ENCODE data around the gene MLEC. TPM values are rescaled to one million over a fixed set of nuclear protein-coding genes. Genes with fewer than 3 reads are reported as not detected.

The MLEC gene
- total RNA-seq, 1 experiment from 2014 or later = 181 TPM

DNA sequence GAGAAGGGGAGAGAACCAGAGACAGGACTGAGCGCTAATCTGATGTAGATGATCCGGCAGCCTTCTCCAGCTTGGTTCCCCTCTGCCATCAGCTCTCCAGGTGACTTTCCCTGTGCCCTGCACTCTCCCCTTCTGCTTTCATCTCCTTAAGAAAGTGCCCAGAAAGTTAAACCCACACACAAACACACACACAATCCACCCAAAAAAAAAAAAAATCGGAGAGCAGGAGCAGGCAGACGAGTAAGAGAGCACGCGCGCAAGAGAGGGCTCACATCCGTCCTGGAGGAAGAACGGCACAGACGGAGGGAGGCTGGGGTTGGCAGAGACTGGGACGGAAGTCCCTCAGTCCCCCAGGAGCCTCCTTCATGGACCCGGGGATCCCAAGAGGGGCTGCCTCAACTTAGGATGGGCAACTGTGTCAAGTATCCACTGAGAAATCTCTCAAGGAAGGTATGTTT lies 36.7 kb upstream of the MLEC start:
- Histone ChIP-seq H3K4me2 (ENCODE audit: insufficient read depth, insufficient read length, low read length) (no peak overlapping the region), H3K23ac (ENCODE audit: insufficient read length, low read depth, low read length) (no peak overlapping the region), H2AK5ac (ENCODE audit: insufficient read length, low read length) (no peak overlapping the region), H3T11ph (ENCODE audit: low read length) (no peak overlapping the region), H2BK15ac (ENCODE audit: low read depth, low read length) (no peak overlapping the region), H4K91ac (ENCODE audit: insufficient read length, low read depth, low read length) (no peak overlapping the region), H3K14ac (ENCODE audit: insufficient read depth, low read length) (no peak overlapping the region), H3K79me1 (ENCODE audit: insufficient read depth, low read depth, low read length, poor library complexity, severe bottlenecking) (no peaks in the 10 kb centered on the region), H3K18ac (ENCODE audit: insufficient read length, low read depth, low read length) (no peak overlapping the region), H3K27ac (ENCODE audit: insufficient read length, low read depth, low read length) (no peak overlapping the region), H3K9ac (ENCODE audit: extremely low read depth, insufficient read length, low read length) (no peak overlapping the region), H3K79me2 (ENCODE audit: insufficient read depth, low read length) (no peaks in the 10 kb centered on the region), H4K20me1 (ENCODE audit: control insufficient read depth, insufficient read depth, insufficient read length) (no peaks in the 10 kb centered on the region), H3K27me3 (ENCODE audit: insufficient read depth, low read length) (no peaks in the 10 kb centered on the region), H2BK12ac (ENCODE audit: insufficient read length, low read depth, low read length) (no peak overlapping the region), H4K8ac (replicated peaks; ENCODE audit: insufficient read length, low read depth, low read length) (no peak overlapping the region), H2BK20ac (ENCODE audit: low read depth, low read length, poor library complexity, severe bottlenecking) (no peak overlapping the region), H3K4me1 (ENCODE audit: insufficient read depth, low read length) (no peaks in the 10 kb centered on the region; the same call in 1 of the 2 replicates), H3K56ac (ENCODE audit: insufficient read length, low read depth, low read length) (no peak overlapping the region), H2BK120ac (ENCODE audit: low read depth, low read length, poor library complexity, severe bottlenecking) (no peak overlapping the region), H3K9me3 (ENCODE audit: control insufficient read depth, low read depth, low read length) (no peaks in the 10 kb centered on the region), H3K23me2 (ENCODE audit: insufficient read length, low read depth, low read length, poor library complexity, severe bottlenecking) (peaks cover 3% of the 10 kb centered on the region), H3K4ac (ENCODE audit: low read depth, low read length) (no peak overlapping the region), H2AFZ (ENCODE audit: low read length) (no peak overlapping the region), H2BK5ac (ENCODE audit: insufficient read length, low read length) (no peak overlapping the region), H4K5ac (ENCODE audit: insufficient read length, low read depth, low read length) (no peak overlapping the region)
- DNase-seq = no peak
- H3K27me3 Mint-ChIP-seq (ENCODE audit: low read depth) = peaks cover 13% of the 10 kb centered on the region
- no CpG with 5 or more reads among the region's 12 CpGs for WGBS (ENCODE audit: extremely low coverage, insufficient read length, low lambda C conversion rate)
- TF ChIP-seq, protein P1, sequence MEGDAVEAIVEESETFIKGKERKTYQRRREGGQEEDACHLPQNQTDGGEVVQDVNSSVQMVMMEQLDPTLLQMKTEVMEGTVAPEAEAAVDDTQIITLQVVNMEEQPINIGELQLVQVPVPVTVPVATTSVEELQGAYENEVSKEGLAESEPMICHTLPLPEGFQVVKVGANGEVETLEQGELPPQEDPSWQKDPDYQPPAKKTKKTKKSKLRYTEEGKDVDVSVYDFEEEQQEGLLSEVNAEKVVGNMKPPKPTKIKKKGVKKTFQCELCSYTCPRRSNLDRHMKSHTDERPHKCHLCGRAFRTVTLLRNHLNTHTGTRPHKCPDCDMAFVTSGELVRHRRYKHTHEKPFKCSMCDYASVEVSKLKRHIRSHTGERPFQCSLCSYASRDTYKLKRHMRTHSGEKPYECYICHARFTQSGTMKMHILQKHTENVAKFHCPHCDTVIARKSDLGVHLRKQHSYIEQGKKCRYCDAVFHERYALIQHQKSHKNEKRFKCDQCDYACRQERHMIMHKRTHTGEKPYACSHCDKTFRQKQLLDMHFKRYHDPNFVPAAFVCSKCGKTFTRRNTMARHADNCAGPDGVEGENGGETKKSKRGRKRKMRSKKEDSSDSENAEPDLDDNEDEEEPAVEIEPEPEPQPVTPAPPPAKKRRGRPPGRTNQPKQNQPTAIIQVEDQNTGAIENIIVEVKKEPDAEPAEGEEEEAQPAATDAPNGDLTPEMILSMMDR (conservative IDR thresholded peaks at IDR 0.05) = no peak
- H3K27ac Mint-ChIP-seq = peak overlapping the region in 1 of 3 experiments; percentile 90; a peak in 1 of 7 replicates
- H3K9me3 Mint-ChIP-seq = no peaks in the 10 kb centered on the region
- H3K4me3 Mint-ChIP-seq = peak overlapping the region in 1 of 2 experiments; percentile 31; a peak in 2 of 5 replicates
- H3K4me1 Mint-ChIP-seq = peaks cover 30 to 44% of the 10 kb centered on the region in 2 experiments
- no peaks in the 10 kb centered on the region for H3K36me3 Mint-ChIP-seq (ENCODE audit: insufficient read depth in 1 of 3, low read depth in 3 of 3)
